Ovary (tissue), 3 donors: ENCODE results near the gene PTPRJ.

Source experiments
- CTCF ChIP-seq, 3 donors: fragments of 450-650 bp in 2 of 3; fragments of 200-600 bp in 1 of 3; IDR thresholded peaks; one replicate each; pipeline versions ENCODE4 v1.5.1 to v1.8.0; 2016 to 2022; ENCODE audit warnings: antibody characterized with exemption in 3 of 3, mild to moderate bottlenecking in 1 of 3
- EP300 ChIP-seq: sonication (generic); formaldehyde crosslinking; IDR thresholded peaks from one replicate; pipeline ENCODE4 v1.6.1; 2017; ENCODE audit warnings: antibody characterized with exemption
- donor health status: DM: no; HTN: no; CAD: no.

DNA sequence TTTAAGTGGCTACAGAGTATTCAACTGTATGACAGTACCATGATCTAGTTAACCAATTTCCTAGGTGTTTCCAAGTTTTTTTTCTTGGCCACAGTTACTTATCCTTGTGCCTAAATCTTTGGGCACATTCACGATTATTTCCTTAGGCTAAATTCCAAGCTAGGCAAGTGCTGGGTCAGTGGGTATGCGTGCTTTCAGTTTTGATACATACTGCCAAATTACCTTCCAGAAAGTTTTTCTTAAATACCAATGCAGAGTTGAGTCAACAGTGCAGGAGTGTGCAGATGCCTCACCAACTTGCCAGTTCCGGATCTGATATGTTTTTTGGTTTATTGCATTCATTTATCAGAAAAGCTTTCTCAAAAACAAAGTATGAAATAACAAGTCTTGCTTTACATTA is 168.4 kb downstream of the PTPRJ start:
- TF ChIP-seq EP300 (no peak), CTCF (IDR thresholded peaks at IDR 0.05) (no peak)
